BE2C (cell line): Measurements from ENCODE around the gene IFITM10.

Experiments
- DNase-seq: peaks from one replicate; pipeline ENCODE4 v3.0.0-alpha.2; 2020
- H3K27me3 ChIP-seq: fragments of 250-450 bp; sonication (Bioruptor Pico); 2 replicates; pipeline ENCODE4 v1.5.1; 2020; ENCODE audit warnings: mild to moderate bottlenecking
- H3K36me3 ChIP-seq: fragments of 250-450 bp; sonication (Bioruptor Pico); 2 replicates; pipeline ENCODE4 v1.5.1; 2020; ENCODE audit warnings: mild to moderate bottlenecking
- H3K4me1 ChIP-seq: fragments of 250-450 bp; sonication (Bioruptor Pico); 2 replicates; pipeline ENCODE4 v1.5.1; 2020
- H3K4me3 ChIP-seq: 2 replicates; pipeline ENCODE4 v1.5.1; 2011; ENCODE audit warnings: low read depth, low read length
- H3K9me3 ChIP-seq: fragments of 250-450 bp; sonication (Bioruptor Pico); 2 replicates; pipeline ENCODE4 v1.5.1; 2020
- CTCF ChIP-seq: IDR thresholded peaks from 2 replicates; pipeline ENCODE4 v1.5.1; 2012; ENCODE audit warnings: mild to moderate bottlenecking, low read depth, low read length

IFITM10 gene

GRCh38 chr11:1742371-1742770 lies 8.0 kb downstream of the IFITM10 start:
- Histone ChIP-seq H3K4me3 (no peak overlapping the region), H3K36me3 (no peaks in the 10 kb centered on the region), H3K27me3 (no peaks in the 10 kb centered on the region), H3K9me3 (no peaks in the 10 kb centered on the region), H3K4me1 (no peaks in the 10 kb centered on the region)
- DNase-seq: no peak
- no peak for TF ChIP-seq CTCF

- Histone ChIP-seq H3K9me3 (no peaks in the 10 kb centered on the region), H3K4me1 (no peaks in the 10 kb centered on the region), H3K27me3 (no peaks in the 10 kb centered on the region), H3K36me3 (no peaks in the 10 kb centered on the region), H3K4me3 (no peak overlapping the region)
- DNase-seq: no peak
- TF ChIP-seq CTCF: no peak
Measured at GRCh38 chr11:1741741-1742140, 8.7 kb downstream of the IFITM10 start.

DNA sequence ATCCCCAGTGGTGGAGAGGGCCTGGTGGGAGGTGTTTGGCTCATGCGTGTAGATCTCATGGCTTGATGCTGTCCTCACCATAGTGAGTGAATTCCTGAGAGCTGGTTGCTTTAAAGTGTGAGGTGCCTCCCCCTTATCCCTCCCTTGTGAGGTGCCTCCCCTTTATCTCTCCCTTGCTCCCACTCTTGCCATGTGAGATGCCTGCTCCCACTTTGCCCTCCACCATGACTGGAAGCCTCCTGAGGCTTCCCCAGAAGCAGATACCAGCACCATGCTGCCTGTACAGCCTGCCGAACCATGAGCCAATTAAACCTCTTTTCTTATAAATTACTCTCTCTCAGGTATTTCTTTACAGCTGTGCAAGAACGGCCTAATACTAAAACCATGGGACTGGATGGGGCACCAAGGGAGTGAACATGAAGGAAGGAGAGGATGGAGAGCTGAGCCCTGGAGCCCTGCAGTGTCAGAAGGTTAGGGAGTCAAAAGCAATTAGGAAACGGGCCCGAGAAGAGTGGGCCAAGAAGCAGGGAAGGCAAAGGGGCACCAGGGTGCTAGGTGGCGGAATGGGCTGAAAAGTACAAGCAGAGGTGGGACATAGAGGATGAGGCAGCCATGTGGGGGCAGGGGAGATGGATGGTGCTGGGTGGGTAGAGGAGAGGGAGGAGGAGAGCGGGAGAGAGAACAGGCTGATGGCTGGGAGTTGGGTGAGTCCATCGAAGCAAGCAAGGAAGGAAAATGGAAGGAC lies 9.4 kb downstream of the IFITM10 start:
- Histone ChIP-seq H3K27me3 (no peaks in the 10 kb centered on the region), H3K4me1 (no peaks in the 10 kb centered on the region), H3K36me3 (no peaks in the 10 kb centered on the region), H3K9me3 (no peaks in the 10 kb centered on the region), H3K4me3 (no peak overlapping the region)
- DNase-seq: no peak
- TF ChIP-seq CTCF: no peak

DNA sequence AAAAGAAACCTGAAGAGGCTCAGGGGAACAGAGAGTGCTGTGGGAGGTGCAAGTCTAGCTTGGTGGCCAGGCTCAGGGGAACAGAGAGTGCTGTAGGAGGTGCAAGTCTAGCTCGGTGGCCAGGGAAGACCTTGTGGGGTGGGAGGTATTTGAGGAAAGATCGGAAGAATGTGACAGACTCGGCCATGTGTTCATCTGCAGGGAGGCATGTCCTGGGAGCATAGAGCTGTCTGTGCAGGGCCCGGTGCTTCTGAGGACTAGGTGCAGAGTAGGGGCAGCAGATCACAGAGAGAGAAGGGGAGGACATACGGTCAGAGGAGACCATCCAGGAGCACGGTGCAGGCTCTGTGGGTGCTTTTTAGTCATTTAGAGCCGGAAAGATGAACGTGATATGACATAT lies 10.8 kb downstream of the IFITM10 start:
- TF ChIP-seq CTCF: no peak
- H3K36me3 ChIP-seq: no peaks in the 10 kb centered on the region
- DNase-seq: no peak
- no peaks in the 10 kb centered on the region for H3K27me3 ChIP-seq
- H3K9me3 ChIP-seq: no peaks in the 10 kb centered on the region
- H3K4me3 ChIP-seq: no peak overlapping the region
- H3K4me1 ChIP-seq: no peaks in the 10 kb centered on the region

- Histone ChIP-seq H3K36me3 (no peaks in the 10 kb centered on the region), H3K27me3 (peaks cover 4% of the 10 kb centered on the region; the same call in 1 of the 2 replicates), H3K4me3 (no peak overlapping the region), H3K9me3 (no peaks in the 10 kb centered on the region), H3K4me1 (no peaks in the 10 kb centered on the region)
- TF ChIP-seq CTCF: no peak
- no peak for DNase-seq
Measured at GRCh38 chr11:1738380-1738779, 12.0 kb downstream of the IFITM10 start.

DNA sequence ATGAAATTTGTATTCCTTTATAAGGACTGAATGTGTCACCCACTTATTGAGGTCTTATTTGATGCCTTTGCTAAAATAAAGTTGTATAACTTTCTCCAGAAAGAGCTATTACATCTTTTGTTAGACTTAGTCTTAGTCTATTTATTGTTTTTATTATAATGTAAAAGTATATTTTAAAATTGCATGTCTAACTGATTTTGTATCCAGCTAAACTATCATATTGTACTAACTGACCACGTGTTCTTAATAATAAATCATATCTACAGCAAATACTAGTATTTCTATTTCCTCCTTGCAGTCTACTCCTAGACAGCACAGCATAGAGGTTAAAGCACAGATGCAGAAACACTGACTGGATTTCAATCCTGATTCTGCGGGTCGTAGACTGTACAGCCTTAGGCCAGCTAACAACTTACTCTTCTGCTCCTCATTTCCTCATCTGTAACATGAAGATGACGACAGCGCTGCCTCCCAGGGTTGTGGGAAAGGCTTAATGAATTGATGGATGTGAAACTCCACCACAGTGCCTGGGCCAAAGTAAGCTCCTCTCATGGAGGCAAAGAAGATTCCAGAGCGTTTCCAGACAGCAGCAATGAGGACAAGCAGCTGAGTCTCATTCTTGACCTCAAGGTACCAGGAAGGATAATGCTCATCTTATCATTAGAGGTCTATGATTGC lies 13.2 kb downstream of the IFITM10 start:
- no peaks in the 10 kb centered on the region for H3K36me3 ChIP-seq
- no peaks in the 10 kb centered on the region for H3K9me3 ChIP-seq
- H3K4me1 ChIP-seq: no peaks in the 10 kb centered on the region
- TF ChIP-seq CTCF: no peak
- no peak for DNase-seq
- H3K4me3 ChIP-seq: no peak overlapping the region
- peaks cover 4% of the 10 kb centered on the region; the same call in 1 of the 2 replicates for H3K27me3 ChIP-seq
